Erythroblast (primary cell): ENCODE measurements around the gene NOL7.

Experiments used
- DNase-seq, 2 experiments: peaks; one replicate each; lab custom pipeline; 2025; lab: John Stamatoyannopoulos, UW
- GATA1 ChIP-seq: IDR thresholded peaks from 2 replicates; pipeline ENCODE4 v1.6.1; 2011; ENCODE audit warnings: low read depth, mild to moderate bottlenecking, control low read depth, low read length, moderate library complexity
- POLR2A ChIP-seq: IDR thresholded peaks from 2 replicates; pipeline ENCODE4 v1.6.1; 2011; ENCODE audit warnings: mild to moderate bottlenecking, low read length

Gene NOL7

GRCh38 chr6:13581700-13582229, 33.4 kb upstream of the NOL7 start:
- no peak for TF ChIP-seq GATA1
- no peak for DNase-seq

- DNase-seq, result no peak
These were observed 28.3 kb upstream of the NOL7 start for GRCh38 chr6:13586603-13587542.

GRCh38 chr6:13589801-13590200, 25.3 kb upstream of the NOL7 start:
- no peak for DNase-seq
- no peak for TF ChIP-seq POLR2A

More at GRCh38 chr6:13586603-13587542, 28.3 kb upstream of the NOL7 start:
- TF ChIP-seq POLR2A (no peak), GATA1 (no peak)

- DNase-seq, result peak; percentile 23 to 35
- TF ChIP-seq POLR2A, result no peak
- TF ChIP-seq GATA1, result no peak
These were observed 24.5 kb upstream of the NOL7 start for GRCh38 chr6:13590574-13591153.

DNA sequence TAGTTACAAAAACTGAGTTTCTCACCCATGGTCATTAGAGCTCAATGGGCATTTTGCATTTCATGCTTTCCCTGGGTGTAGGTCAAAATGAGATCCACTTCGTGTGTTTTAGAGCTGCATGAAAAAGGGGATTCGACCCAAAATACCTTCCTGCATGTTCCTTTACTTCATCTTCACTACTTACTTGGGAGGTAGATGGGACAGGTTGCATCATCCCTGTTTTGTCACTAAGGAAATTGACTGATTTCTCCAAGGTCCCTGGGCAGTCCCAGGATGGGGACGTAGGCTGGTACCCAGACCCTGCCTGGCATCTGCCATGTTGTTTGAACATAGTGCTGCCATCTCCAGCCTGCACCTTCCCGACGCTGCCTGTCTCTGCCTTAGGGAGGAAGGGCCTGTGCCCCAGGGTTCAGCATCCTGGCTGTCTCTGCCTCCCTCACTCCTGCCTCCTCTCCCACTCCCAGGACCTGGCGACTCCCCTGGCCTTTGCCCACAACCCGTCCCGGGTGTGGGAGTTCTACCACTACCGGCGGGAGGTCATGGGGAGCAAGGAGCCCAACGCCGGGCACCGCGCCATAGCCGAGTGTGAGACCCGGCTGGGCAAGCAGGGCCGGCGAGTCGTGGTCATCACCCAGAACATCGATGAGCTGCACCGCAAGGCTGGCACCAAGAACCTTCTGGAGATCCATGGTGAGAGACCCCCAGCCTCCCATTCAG, 23.8 kb upstream of the NOL7 start:
- TF ChIP-seq GATA1 (no peak), POLR2A (no peak)
- no peak for DNase-seq

GRCh38 chr6:13593103-13593502, 22.0 kb upstream of the NOL7 start:
- no peak for TF ChIP-seq POLR2A
- no peak for TF ChIP-seq GATA1

DNA sequence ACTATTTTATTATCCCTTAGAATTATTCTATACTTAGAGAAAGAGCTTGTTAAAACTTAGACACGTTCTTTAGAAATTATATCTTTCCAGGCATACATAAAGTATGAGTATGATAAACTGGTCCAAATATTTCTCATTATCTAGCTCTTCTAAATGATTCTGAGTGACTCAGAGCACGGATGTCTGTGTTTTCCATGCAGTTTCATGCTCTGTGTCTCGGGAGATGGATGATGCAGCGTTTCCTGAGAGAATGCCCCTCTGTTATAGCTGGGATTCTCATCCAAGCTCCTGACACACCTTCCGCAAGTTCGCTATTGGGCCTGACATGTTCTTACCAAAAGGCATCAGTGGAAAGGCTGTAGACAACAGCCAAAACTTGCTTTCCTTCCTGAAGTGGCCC, 21.4 kb upstream of the NOL7 start:
- TF ChIP-seq POLR2A (no peak), GATA1 (no peak)
- no peak for DNase-seq

More at GRCh38 chr6:13593103-13593502, 22.0 kb upstream of the NOL7 start:
- DNase-seq, result no peak

DNA sequence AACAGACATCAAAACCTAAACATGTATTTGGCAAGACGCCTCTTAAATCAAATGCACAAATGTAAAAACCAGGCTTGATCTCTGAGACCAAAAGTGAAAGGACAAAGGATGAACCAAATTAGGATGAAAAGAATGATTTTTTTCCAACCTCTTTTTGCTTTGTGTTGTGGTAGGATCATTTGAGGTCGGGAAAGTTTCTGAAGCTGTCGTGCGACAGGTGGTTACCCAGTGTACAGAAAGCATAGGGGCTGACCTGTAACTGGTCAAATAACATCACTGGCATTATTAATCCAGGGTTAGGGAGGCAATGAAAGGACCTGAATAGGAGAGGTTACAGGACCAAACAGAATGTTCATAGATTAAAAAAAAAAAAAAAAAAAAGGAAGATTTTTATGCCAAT, 18.1 kb upstream of the NOL7 start:
- no peak for TF ChIP-seq POLR2A
- TF ChIP-seq GATA1, result no peak
- DNase-seq, result no peak

- no peak for DNase-seq
- no peak for TF ChIP-seq POLR2A
- TF ChIP-seq GATA1, result no peak
These were observed 15.1 kb upstream of the NOL7 start for GRCh38 chr6:13600036-13600435.

DNA sequence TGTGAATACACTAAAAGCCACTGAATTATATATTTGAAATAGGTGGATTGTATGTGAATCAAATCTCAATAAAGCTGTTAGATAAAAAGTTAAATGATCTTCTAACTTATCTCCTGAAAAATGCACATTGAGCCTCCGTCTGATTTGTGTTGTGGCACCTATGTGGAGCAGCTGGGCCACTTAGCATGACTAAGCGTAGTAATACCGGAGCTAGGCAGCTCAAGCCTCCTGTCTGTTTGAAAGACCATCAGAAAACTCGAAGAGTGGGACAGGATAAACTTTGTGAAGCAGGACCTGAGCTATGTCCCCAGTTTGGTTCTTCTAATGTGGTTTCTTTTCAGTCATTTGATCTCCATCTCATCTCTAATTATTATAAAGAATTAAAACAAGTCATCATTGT, 11.0 kb upstream of the NOL7 start:
- TF ChIP-seq GATA1, result no peak
- TF ChIP-seq POLR2A, result no peak

DNA sequence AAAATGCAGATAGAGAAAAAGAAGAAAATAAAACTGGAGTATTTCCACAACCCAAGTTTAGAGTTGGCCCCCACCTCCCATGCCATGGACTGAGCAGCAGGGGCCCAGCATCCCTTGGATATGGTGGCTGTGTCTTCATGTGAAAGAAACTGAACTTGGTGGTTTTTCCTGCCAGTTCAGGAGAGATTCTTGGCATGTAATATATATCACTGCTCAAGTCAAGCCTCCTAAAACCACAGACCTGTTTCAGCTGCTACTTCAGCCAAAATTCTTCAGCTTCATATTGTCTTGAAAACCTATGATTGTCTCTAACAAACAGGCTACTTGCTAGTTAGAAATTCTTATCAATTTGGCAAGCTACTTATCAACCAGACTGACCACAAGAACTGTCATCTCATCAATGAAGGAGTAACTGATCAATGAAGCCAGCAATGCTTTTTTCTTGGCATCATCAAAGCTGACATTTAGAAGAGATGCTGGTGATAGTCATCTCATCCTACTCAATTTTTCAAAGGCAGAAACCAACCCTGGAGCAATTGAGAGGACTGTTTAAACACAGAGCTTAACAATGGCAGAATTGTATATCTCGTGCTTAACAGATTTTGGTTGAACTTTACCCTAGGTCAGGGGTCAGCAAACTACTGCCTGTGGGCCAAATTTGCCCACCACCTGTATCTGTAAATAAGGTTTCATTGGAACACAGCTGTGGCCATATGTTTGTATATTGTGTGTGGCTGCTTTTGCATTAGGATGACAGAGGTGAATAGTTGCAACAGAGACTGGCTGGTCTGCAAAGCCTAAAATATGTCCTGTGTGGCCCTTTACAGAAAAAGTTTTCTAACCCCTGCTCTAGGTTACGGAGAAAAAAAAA, 10.4 kb upstream of the NOL7 start:
- DNase-seq, result no peak
- no peak for TF ChIP-seq POLR2A
- no peak for TF ChIP-seq GATA1

More for the DNA sequence above, 11.0 kb upstream of the NOL7 start:
- DNase-seq, result no peak

DNA sequence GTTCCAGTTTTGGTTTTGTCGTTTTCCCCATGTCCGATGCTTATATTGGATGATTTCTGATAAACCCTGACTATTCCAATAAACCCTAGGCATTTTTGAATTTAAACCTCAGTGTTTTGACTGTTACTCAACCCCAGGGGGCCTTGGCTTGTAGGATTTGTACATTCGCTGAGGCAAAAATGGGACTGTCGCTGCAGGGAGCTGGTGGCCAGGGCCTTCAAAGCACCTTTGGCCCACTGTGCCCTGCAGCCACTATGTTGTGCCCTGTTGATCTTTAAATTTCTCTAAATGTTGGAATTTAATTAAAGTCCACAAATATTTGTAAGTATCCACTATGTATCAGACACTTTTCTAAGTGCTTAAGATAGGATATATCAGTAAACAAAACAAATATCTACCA, 9.5 kb upstream of the NOL7 start:
- no peak for DNase-seq
- TF ChIP-seq GATA1, result no peak
- TF ChIP-seq POLR2A, result no peak

- DNase-seq, result no peak
- TF ChIP-seq GATA1, result no peak
- TF ChIP-seq POLR2A, result no peak
These were observed 3.4 kb upstream of the NOL7 start for GRCh38 chr6:13611715-13612114.
